ENCODE data around the gene AZI2.

The AZI2 gene

GRCh38 chr3:28294667-28295413 lies 53.8 kb downstream of the AZI2 start:
- Histone ChIP-seq H3K9ac (ENCODE audit: low read length) (no peak overlapping the region), H3K36me3 (replicated peaks; ENCODE audit: low read depth, low read length) (peaks cover 14% of the 10 kb centered on the region), H4K20me1 (ENCODE audit: insufficient read depth, low read length) (no peaks in the 10 kb centered on the region), H3K4me3 (ENCODE audit: low read length) (no peak overlapping the region), H2AFZ (ENCODE audit: low read depth, low read length) (no peak overlapping the region), H3K27me3 (ENCODE audit: low read depth, low read length) (no peaks in the 10 kb centered on the region), H3K27ac (ENCODE audit: low read length) (no peak overlapping the region), H3K79me2 (ENCODE audit: low read length) (no peaks in the 10 kb centered on the region), H3K9me3 (ENCODE audit: insufficient read depth, low read length) (no peaks in the 10 kb centered on the region), H3K4me2 (ENCODE audit: low read length) (no peak overlapping the region), H3K4me1 (ENCODE audit: low read length) (no peaks in the 10 kb centered on the region)
- TF ChIP-seq CTCF (IDR thresholded peaks at IDR 0.05; ENCODE audit: low read depth, low read length): no peak
- TF ChIP-seq EZH2phosphoT487 (IDR thresholded peaks at IDR 0.05; ENCODE audit: low read depth): no peak

- Histone ChIP-seq H3K27me3 (ENCODE audit: low read depth, low read length) (no peaks in the 10 kb centered on the region), H4K20me1 (ENCODE audit: insufficient read depth, low read length) (no peaks in the 10 kb centered on the region), H3K27ac (ENCODE audit: low read length) (no peak overlapping the region), H3K79me2 (ENCODE audit: low read length) (no peaks in the 10 kb centered on the region), H3K9me3 (ENCODE audit: insufficient read depth, low read length) (no peaks in the 10 kb centered on the region), H2AFZ (ENCODE audit: low read depth, low read length) (no peak overlapping the region), H3K4me2 (ENCODE audit: low read length) (no peak overlapping the region), H3K36me3 (replicated peaks; ENCODE audit: low read depth, low read length) (peaks cover 15% of the 10 kb centered on the region), H3K4me1 (ENCODE audit: low read length) (no peaks in the 10 kb centered on the region), H3K4me3 (ENCODE audit: low read length) (no peak overlapping the region), H3K9ac (ENCODE audit: low read length) (no peak overlapping the region)
- TF ChIP-seq CTCF (IDR thresholded peaks at IDR 0.05; ENCODE audit: low read depth, low read length) (no peak), EZH2phosphoT487 (IDR thresholded peaks at IDR 0.05; ENCODE audit: low read depth) (no peak)
These were observed 56.0 kb downstream of the AZI2 start for GRCh38 chr3:28292622-28293021.

GRCh38 chr3:28291577-28291976 lies 57.0 kb downstream of the AZI2 start:
- H3K4me3 ChIP-seq (ENCODE audit: low read length): no peak overlapping the region
- no peak overlapping the region for H3K9ac ChIP-seq (ENCODE audit: low read length)
- no peak overlapping the region for H3K27ac ChIP-seq (ENCODE audit: low read length)
- H3K9me3 ChIP-seq (ENCODE audit: insufficient read depth, low read length): no peaks in the 10 kb centered on the region
- H3K79me2 ChIP-seq (ENCODE audit: low read length): no peaks in the 10 kb centered on the region
- H3K4me1 ChIP-seq (ENCODE audit: low read length): no peaks in the 10 kb centered on the region
- no peak for TF ChIP-seq EZH2phosphoT487 (IDR thresholded peaks at IDR 0.05; ENCODE audit: low read depth)
- TF ChIP-seq CTCF (IDR thresholded peaks at IDR 0.05; ENCODE audit: low read depth, low read length): no peak
- no peak overlapping the region for H2AFZ ChIP-seq (ENCODE audit: low read depth, low read length)
- H3K4me2 ChIP-seq (ENCODE audit: low read length): no peak overlapping the region
- no peaks in the 10 kb centered on the region for H3K27me3 ChIP-seq (ENCODE audit: low read depth, low read length)
- no peaks in the 10 kb centered on the region for H4K20me1 ChIP-seq (ENCODE audit: insufficient read depth, low read length)
- peaks cover 15% of the 10 kb centered on the region for H3K36me3 ChIP-seq (replicated peaks; ENCODE audit: low read depth, low read length)

GRCh38 chr3:28290863-28291300 lies 57.7 kb downstream of the AZI2 start:
- Histone ChIP-seq H3K9me3 (ENCODE audit: insufficient read depth, low read length) (no peaks in the 10 kb centered on the region), H3K4me1 (ENCODE audit: low read length) (no peaks in the 10 kb centered on the region), H3K27me3 (ENCODE audit: low read depth, low read length) (no peaks in the 10 kb centered on the region), H4K20me1 (ENCODE audit: insufficient read depth, low read length) (no peaks in the 10 kb centered on the region), H3K9ac (ENCODE audit: low read length) (no peak overlapping the region), H3K4me3 (ENCODE audit: low read length) (no peak overlapping the region), H3K27ac (ENCODE audit: low read length) (no peak overlapping the region), H3K36me3 (replicated peaks; ENCODE audit: low read depth, low read length) (peaks cover 15% of the 10 kb centered on the region), H2AFZ (ENCODE audit: low read depth, low read length) (no peak overlapping the region), H3K79me2 (ENCODE audit: low read length) (no peaks in the 10 kb centered on the region), H3K4me2 (ENCODE audit: low read length) (no peak overlapping the region)
- no peak for TF ChIP-seq CTCF (IDR thresholded peaks at IDR 0.05; ENCODE audit: low read depth, low read length)
- TF ChIP-seq EZH2phosphoT487 (IDR thresholded peaks at IDR 0.05; ENCODE audit: low read depth): no peak
